RPMI7951 (cell line): Measurements from ENCODE around the gene CGNL1. TPM values are rescaled to one million over a fixed set of nuclear protein-coding genes. Genes with fewer than 3 reads are reported as not detected.

Experiments
- DNase-seq: peaks from one replicate; pipeline ENCODE4 v3.0.0-alpha.2; 2012; ENCODE audit warnings: low read depth
- total RNA-seq: library from RNA; depleted of rRNA; stranded (reverse); fragments of >200 nt; shearing (Covaris generic); gene quantifications from 2 replicates; pipeline ENCODE4 v1.2.3, GENCODE V29; 2014

Gene CGNL1
- total RNA-seq, 1 experiment from 2014 or later: under 0.01 TPM

GRCh38 chr15:57525581-57525980, 149.3 kb downstream of the CGNL1 start:
- no peak for DNase-seq

- DNase-seq: no peak
Measured at GRCh38 chr15:57526076-57526475, 149.8 kb downstream of the CGNL1 start.

GRCh38 chr15:57526615-57527014, 150.3 kb downstream of the CGNL1 start:
- no peak for DNase-seq

- peak; percentile 82 for DNase-seq
Measured at GRCh38 chr15:57527382-57528091, 151.2 kb downstream of the CGNL1 start.

GRCh38 chr15:57528940-57529565, 152.7 kb downstream of the CGNL1 start:
- DNase-seq: no peak

GRCh38 chr15:57529748-57530147, 153.4 kb downstream of the CGNL1 start:
- no peak for DNase-seq

GRCh38 chr15:57532731-57533447, 156.6 kb downstream of the CGNL1 start:
- no peak for DNase-seq

- DNase-seq: no peak
Measured at GRCh38 chr15:57533448-57533799, 157.1 kb downstream of the CGNL1 start.

GRCh38 chr15:57534281-57534680, 158.0 kb downstream of the CGNL1 start:
- DNase-seq: no peak

- peak; percentile 96 for DNase-seq
Measured at GRCh38 chr15:57537072-57537471, 160.8 kb downstream of the CGNL1 start.

- DNase-seq: no peak
Measured at GRCh38 chr15:57537488-57538264, 161.4 kb downstream of the CGNL1 start.

GRCh38 chr15:57538265-57538529, 161.9 kb downstream of the CGNL1 start:
- DNase-seq: no peak

- no peak for DNase-seq
Measured at GRCh38 chr15:57538821-57539220, 162.5 kb downstream of the CGNL1 start.

GRCh38 chr15:57540211-57540610, 163.9 kb downstream of the CGNL1 start:
- no peak for DNase-seq

GRCh38 chr15:57540736-57541135, 164.4 kb downstream of the CGNL1 start:
- DNase-seq: no peak

GRCh38 chr15:57541271-57541670, 165.0 kb downstream of the CGNL1 start:
- DNase-seq: no peak

GRCh38 chr15:57541805-57542504, 165.7 kb downstream of the CGNL1 start:
- peak; percentile 68 for DNase-seq

- no peak for DNase-seq
Measured at GRCh38 chr15:57542505-57542817, 166.2 kb downstream of the CGNL1 start.

GRCh38 chr15:57544848-57545480, 168.7 kb downstream of the CGNL1 start:
- no peak for DNase-seq

- DNase-seq: no peak
Measured at GRCh38 chr15:57545995-57546394, 169.7 kb downstream of the CGNL1 start.

- no peak for DNase-seq
Measured at GRCh38 chr15:57547243-57547755, 171.0 kb downstream of the CGNL1 start.
